ENCODE measurements around the gene VPS8. TPM values are rescaled to one million over a fixed set of nuclear protein-coding genes. Genes with fewer than 3 reads are reported as not detected.
"Not testable (repeated sequence)": the region's sequence is repeated elsewhere in the genome, so short reads cannot be mapped to it uniquely, and the experiment has no call there.

The VPS8 gene
- total RNA-seq, 1 donor = 95.2 TPM

GRCh38 chr3:185009650-185010049 lies 197.7 kb downstream of the VPS8 start:
- Histone ChIP-seq H3K27me3 (ENCODE audit: insufficient read depth, low read length) (no peaks in the 10 kb centered on the region), H3K4me1 (ENCODE audit: insufficient read depth, low read length) (no peaks in the 10 kb centered on the region), H3K9me3 (ENCODE audit: low read depth, low read length) (no peaks in the 10 kb centered on the region), H3K36me3 (ENCODE audit: insufficient read depth, low read length) (no peaks in the 10 kb centered on the region), H3K27ac (ENCODE audit: low read depth, low read length) (no peak overlapping the region), H3K4me2 (ENCODE audit: insufficient read depth, low read length) (no peak overlapping the region), H2AFZ (ENCODE audit: low read length) (no peak overlapping the region), H4K20me1 (ENCODE audit: insufficient read depth, low read length) (no peaks in the 10 kb centered on the region), H3K4me3 (ENCODE audit: insufficient read depth, low read length) (no peak overlapping the region), H3K79me2 (ENCODE audit: insufficient read depth, low read length) (no peaks in the 10 kb centered on the region)
- DNase-seq (ENCODE audit: insufficient read length, low spot score, missing footprints) = no peak
- TF ChIP-seq CTCF (IDR thresholded peaks at IDR 0.05; ENCODE audit: extremely low read depth, low read depth, low read length) = no peak

- not testable (repeated sequence) for H3K4me2 ChIP-seq (ENCODE audit: insufficient read depth, low read length); DNase-seq (ENCODE audit: insufficient read length, low spot score, missing footprints); H3K36me3 ChIP-seq (ENCODE audit: insufficient read depth, low read length); H4K20me1 ChIP-seq (ENCODE audit: insufficient read depth, low read length); H3K4me1 ChIP-seq (ENCODE audit: insufficient read depth, low read length); H3K27me3 ChIP-seq (ENCODE audit: insufficient read depth, low read length); H3K79me2 ChIP-seq (ENCODE audit: insufficient read depth, low read length); H2AFZ ChIP-seq (ENCODE audit: low read length); H3K4me3 ChIP-seq (ENCODE audit: insufficient read depth, low read length); H3K9me3 ChIP-seq (ENCODE audit: low read depth, low read length); H3K27ac ChIP-seq (ENCODE audit: low read depth, low read length)
These were observed 205.6 kb downstream of the VPS8 start for GRCh38 chr3:185017584-185017983.

DNA sequence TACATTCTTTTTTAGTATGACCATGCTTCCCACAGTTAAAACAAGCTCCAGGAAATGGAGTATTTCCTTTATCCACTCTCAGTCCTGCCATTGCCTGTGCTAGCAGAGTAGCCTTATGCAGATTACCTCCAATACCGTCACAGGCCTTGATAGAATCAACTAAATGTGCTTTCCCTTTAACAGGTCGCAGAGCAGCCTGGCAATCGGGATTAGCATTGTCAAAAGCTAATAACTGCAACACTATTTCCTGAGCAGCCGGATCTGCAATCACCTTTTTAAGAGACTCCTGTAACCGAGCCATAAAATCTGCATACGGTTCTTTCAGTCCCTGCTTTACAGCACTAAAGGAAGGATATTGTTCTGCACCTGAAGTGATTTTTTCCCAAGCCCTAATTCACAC lies 206.0 kb downstream of the VPS8 start:
- not testable (repeated sequence) for H3K4me3 ChIP-seq (ENCODE audit: insufficient read depth, low read length); H3K36me3 ChIP-seq (ENCODE audit: insufficient read depth, low read length); H3K4me2 ChIP-seq (ENCODE audit: insufficient read depth, low read length); DNase-seq (ENCODE audit: insufficient read length, low spot score, missing footprints); H2AFZ ChIP-seq (ENCODE audit: low read length); H3K27me3 ChIP-seq (ENCODE audit: insufficient read depth, low read length); H3K4me1 ChIP-seq (ENCODE audit: insufficient read depth, low read length); H3K27ac ChIP-seq (ENCODE audit: low read depth, low read length); H3K79me2 ChIP-seq (ENCODE audit: insufficient read depth, low read length); H4K20me1 ChIP-seq (ENCODE audit: insufficient read depth, low read length); H3K9me3 ChIP-seq (ENCODE audit: low read depth, low read length)

DNA sequence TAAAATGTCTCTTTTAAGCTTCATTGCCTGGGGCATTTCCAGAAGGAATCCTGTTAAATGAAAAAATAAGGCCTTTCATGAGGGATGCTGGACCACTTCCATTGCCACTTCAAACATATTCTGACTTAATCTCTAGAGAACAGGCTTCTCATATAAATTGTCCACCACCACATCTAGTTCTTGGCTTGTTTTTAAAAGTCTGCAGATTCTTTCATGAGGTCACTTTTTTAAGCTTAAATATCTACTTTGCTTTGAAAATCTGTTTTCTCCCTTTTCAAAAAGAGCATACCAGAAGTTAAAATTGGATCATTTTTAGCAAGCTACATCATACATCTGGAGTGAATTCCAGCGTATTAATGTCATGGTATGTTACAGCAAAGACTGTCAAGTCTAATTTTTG lies 209.3 kb downstream of the VPS8 start:
- Histone ChIP-seq H3K9me3 (ENCODE audit: low read depth, low read length) (no peaks in the 10 kb centered on the region), H3K36me3 (ENCODE audit: insufficient read depth, low read length) (no peaks in the 10 kb centered on the region), H3K4me1 (ENCODE audit: insufficient read depth, low read length) (no peaks in the 10 kb centered on the region), H3K79me2 (ENCODE audit: insufficient read depth, low read length) (no peaks in the 10 kb centered on the region), H2AFZ (ENCODE audit: low read length) (no peak overlapping the region), H3K4me3 (ENCODE audit: insufficient read depth, low read length) (no peak overlapping the region), H3K4me2 (ENCODE audit: insufficient read depth, low read length) (no peak overlapping the region), H3K27ac (ENCODE audit: low read depth, low read length) (no peak overlapping the region), H4K20me1 (ENCODE audit: insufficient read depth, low read length) (no peaks in the 10 kb centered on the region), H3K27me3 (ENCODE audit: insufficient read depth, low read length) (no peaks in the 10 kb centered on the region)
- DNase-seq (ENCODE audit: insufficient read length, low spot score, missing footprints) = peak; percentile 78
- TF ChIP-seq CTCF (IDR thresholded peaks at IDR 0.05; ENCODE audit: extremely low read depth, low read depth, low read length) = no peak

- Histone ChIP-seq H3K4me3 (ENCODE audit: insufficient read depth, low read length) (no peak overlapping the region), H2AFZ (ENCODE audit: low read length) (no peak overlapping the region), H4K20me1 (ENCODE audit: insufficient read depth, low read length) (no peaks in the 10 kb centered on the region), H3K79me2 (ENCODE audit: insufficient read depth, low read length) (no peaks in the 10 kb centered on the region), H3K27me3 (ENCODE audit: insufficient read depth, low read length) (no peaks in the 10 kb centered on the region), H3K4me2 (ENCODE audit: insufficient read depth, low read length) (no peak overlapping the region), H3K9me3 (ENCODE audit: low read depth, low read length) (no peaks in the 10 kb centered on the region), H3K4me1 (ENCODE audit: insufficient read depth, low read length) (no peaks in the 10 kb centered on the region), H3K36me3 (ENCODE audit: insufficient read depth, low read length) (no peaks in the 10 kb centered on the region), H3K27ac (ENCODE audit: low read depth, low read length) (no peak overlapping the region)
- TF ChIP-seq CTCF (IDR thresholded peaks at IDR 0.05; ENCODE audit: extremely low read depth, low read depth, low read length) = no peak
- DNase-seq (ENCODE audit: insufficient read length, low spot score, missing footprints) = no peak
These were observed 212.4 kb downstream of the VPS8 start for GRCh38 chr3:185024406-185024805.
